A549 treated with Hydrocortisone at 1 μM for 4 hours (cell line): Measurements from ENCODE around the gene BMP15. TPM values are rescaled to one million over a fixed set of nuclear protein-coding genes. Genes with fewer than 3 reads are reported as not detected.

Experiments used
- total RNA-seq: library from RNA; stranded (reverse); fragments of 200-300 nt; extraction: Qiagen RNA extraction; gene quantifications from 5 replicates; pipeline ENCODE4 v1.2.3, GENCODE V29; 2022

Gene BMP15
- total RNA-seq: not detected in 5 replicates

DNA sequence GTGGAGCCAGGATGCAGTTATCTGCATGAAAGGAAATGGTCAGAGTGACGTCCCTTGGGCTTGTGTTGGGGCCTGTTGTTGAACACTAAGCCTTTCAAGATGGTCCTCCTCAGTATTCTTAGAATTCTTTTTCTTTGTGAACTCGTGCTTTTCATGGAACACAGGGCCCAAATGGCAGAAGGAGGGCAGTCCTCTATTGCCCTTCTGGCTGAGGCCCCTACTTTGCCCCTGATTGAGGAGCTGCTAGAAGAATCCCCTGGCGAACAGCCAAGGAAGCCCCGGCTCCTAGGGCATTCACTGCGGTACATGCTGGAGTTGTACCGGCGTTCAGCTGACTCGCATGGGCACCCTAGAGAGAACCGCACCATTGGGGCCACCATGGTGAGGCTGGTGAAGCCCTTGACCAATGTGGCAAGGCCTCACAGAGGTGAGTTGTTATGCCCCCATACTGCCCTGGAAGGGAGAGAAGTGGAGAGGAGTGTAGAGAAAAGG, at the start of gene BMP15:
TSS of gene BMP15 (plus strand) at position 51 of the 492 bp plus-strand sequence. CDS start at position 100, 49 bp downstream.

Other genes starting within 250 kb of the BMP15 start
- not detected in 5 replicates for gene SHROOM4, start 96.5 kb upstream of the BMP15 start, total RNA-seq